Suprapubic skin (tissue), 4 donors: ENCODE results near the gene SIK2.

Source experiments
- POLR2A ChIP-seq, 2 donors: fragments of 450-650 bp; IDR thresholded peaks; one replicate each; pipeline ENCODE4 v1.6.1; 2017; ENCODE audit warnings: antibody characterized with exemption in 2 of 2, mild to moderate bottlenecking in 2 of 2, moderate library complexity in 2 of 2
- POLR2AphosphoS5 ChIP-seq, 3 donors: sonication (generic); formaldehyde crosslinking; IDR thresholded peaks; one replicate each; pipeline ENCODE4 v1.6.1; 2017; ENCODE audit warnings: antibody characterized with exemption in 3 of 3
- TF ChIP-seq, protein P1 (sequence below), 2 donors: fragments of 200-600 bp in 1 of 2; fragments of 450-650 bp in 1 of 2; sonication (generic) in 1 of 2; IDR thresholded peaks; one replicate each; pipeline ENCODE4 v1.5.1; 2016 to 2019; ENCODE audit warnings: antibody characterized with exemption in 2 of 2, mild to moderate bottlenecking in 1 of 2, moderate library complexity in 1 of 2

DNA sequence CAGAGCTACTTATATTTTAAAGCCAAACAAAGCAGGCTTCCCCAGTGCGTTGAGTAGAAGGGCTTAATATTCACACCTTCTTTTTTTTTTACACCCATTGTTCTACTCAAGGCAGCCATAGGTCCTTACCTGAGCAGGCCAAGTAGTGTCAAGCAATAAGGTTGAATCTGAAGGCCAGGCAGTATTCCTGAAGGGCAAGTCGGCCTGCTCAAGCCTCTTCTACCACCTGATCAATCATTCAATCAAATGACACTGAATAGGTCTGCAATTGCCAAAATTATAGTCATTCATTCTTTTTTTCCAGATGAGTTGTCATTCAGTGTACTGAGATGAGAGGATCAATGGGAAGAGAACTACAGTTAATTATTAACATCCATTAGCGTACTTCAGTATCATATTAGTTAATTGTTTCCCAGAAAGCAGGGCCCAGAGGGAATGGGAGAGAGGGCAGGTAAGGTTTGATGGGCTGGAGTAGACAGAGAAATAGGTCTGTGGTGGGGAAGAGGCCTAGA lies 175.9 kb downstream of the SIK2 start:
- TF ChIP-seq, protein P1, sequence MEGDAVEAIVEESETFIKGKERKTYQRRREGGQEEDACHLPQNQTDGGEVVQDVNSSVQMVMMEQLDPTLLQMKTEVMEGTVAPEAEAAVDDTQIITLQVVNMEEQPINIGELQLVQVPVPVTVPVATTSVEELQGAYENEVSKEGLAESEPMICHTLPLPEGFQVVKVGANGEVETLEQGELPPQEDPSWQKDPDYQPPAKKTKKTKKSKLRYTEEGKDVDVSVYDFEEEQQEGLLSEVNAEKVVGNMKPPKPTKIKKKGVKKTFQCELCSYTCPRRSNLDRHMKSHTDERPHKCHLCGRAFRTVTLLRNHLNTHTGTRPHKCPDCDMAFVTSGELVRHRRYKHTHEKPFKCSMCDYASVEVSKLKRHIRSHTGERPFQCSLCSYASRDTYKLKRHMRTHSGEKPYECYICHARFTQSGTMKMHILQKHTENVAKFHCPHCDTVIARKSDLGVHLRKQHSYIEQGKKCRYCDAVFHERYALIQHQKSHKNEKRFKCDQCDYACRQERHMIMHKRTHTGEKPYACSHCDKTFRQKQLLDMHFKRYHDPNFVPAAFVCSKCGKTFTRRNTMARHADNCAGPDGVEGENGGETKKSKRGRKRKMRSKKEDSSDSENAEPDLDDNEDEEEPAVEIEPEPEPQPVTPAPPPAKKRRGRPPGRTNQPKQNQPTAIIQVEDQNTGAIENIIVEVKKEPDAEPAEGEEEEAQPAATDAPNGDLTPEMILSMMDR (IDR thresholded peaks at IDR 0.05), result no peak
- TF ChIP-seq POLR2A (IDR thresholded peaks at IDR 0.05) (no peak), POLR2AphosphoS5 (IDR thresholded peaks at IDR 0.05) (no peak)
